GM06990 (cell line): ENCODE measurements around the gene RDH12.

Source experiments
- DNase-seq: peaks from one replicate; pipeline ENCODE4 v3.0.0-alpha.2; 2011; ENCODE audit not compliant: insufficient read length; ENCODE audit errors: extremely low read depth
- H3K27me3 ChIP-seq: replicated peaks from 2 replicates; pipeline ENCODE4 v1.6.0; 2011; ENCODE audit warnings: low read length; ENCODE audit not compliant: control insufficient read depth, insufficient read depth
- H3K36me3 ChIP-seq: 2 replicates; pipeline ENCODE4 v1.5.1; 2011; ENCODE audit warnings: low read length; ENCODE audit not compliant: control insufficient read depth, insufficient read depth
- H3K4me3 ChIP-seq: replicated peaks from 2 replicates; pipeline ENCODE4 v1.5.1; 2011; ENCODE audit warnings: low read depth, mild to moderate bottlenecking, control low read depth, low read length
- TF ChIP-seq, protein P1 (sequence below): IDR thresholded peaks from 2 replicates; pipeline ENCODE4 v1.5.1; 2011; ENCODE audit warnings: low read length, control low read depth, mild to moderate bottlenecking, inconsistent platforms; ENCODE audit not compliant: insufficient read depth, poor library complexity, severe bottlenecking

The RDH12 gene

DNA sequence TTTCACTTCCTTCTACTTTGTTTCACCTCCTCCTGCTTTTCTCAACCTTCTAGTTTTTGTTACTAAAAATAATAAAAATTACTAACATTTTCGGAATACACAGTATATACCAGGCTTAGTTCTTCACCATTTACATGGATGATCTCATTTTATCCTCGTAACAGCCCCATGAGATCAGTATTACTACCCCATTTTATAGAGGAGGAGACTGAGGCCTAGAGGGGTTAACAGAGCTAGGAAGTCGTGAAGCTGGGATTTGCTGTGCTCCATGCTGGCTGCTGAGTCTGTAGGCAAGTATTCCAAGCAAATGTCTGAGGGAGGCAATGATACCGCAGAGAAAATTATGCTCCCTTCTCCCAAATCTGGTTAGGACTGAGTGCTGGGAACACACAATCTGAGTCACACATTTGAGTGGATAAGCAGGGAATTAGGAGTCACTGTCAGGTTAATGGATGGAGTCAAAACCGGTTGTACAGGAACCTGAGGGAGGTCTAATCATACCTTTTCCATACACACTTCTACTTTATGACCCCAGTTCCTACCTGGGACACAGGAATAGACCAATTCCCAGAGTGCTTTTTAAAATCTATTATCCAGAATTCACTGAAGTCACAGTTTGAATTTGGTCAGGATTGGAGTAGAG lies 63.6 kb downstream of the RDH12 start:
- TF ChIP-seq, protein P1, sequence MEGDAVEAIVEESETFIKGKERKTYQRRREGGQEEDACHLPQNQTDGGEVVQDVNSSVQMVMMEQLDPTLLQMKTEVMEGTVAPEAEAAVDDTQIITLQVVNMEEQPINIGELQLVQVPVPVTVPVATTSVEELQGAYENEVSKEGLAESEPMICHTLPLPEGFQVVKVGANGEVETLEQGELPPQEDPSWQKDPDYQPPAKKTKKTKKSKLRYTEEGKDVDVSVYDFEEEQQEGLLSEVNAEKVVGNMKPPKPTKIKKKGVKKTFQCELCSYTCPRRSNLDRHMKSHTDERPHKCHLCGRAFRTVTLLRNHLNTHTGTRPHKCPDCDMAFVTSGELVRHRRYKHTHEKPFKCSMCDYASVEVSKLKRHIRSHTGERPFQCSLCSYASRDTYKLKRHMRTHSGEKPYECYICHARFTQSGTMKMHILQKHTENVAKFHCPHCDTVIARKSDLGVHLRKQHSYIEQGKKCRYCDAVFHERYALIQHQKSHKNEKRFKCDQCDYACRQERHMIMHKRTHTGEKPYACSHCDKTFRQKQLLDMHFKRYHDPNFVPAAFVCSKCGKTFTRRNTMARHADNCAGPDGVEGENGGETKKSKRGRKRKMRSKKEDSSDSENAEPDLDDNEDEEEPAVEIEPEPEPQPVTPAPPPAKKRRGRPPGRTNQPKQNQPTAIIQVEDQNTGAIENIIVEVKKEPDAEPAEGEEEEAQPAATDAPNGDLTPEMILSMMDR = no peak
- H3K36me3 ChIP-seq = peaks cover 33% of the 10 kb centered on the region
- H3K27me3 ChIP-seq = no peaks in the 10 kb centered on the region
- no peak overlapping the region for H3K4me3 ChIP-seq
- no peak for DNase-seq

DNA sequence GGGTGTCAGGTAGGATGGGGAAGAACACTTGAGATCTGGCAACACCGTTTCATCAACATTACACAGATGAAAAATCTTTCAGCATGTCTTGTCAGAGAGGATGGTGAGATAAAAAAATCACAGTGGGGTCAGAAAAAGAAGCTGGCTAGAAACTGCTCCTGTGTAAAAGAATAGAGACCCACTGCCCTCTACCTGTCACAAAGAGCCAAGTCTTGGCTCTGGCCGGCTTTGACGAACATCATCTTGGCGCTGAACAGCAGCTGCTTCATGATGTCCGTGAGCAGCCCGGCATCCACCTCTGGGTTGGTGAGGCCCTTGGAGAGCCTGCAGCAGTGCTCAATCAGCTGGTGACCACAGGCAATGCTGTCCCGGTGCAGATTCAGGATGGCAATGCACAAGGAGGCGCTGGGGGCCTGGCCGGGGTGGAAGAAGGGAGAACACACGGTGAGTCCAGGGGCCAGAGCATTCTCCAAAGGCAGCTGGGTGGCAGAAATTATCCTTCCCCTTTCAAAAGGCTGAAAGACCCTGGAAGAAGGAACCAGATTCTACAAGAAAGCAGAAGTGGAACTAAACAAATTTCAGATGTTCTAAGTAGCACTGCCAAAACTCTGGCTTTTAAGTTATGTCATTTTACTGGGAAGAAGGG lies 64.5 kb downstream of the RDH12 start:
- DNase-seq = no peak
- H3K4me3 ChIP-seq = no peak overlapping the region
- H3K36me3 ChIP-seq = peaks cover 28% of the 10 kb centered on the region
- no peaks in the 10 kb centered on the region for H3K27me3 ChIP-seq
- TF ChIP-seq, protein P1 = no peak

DNA sequence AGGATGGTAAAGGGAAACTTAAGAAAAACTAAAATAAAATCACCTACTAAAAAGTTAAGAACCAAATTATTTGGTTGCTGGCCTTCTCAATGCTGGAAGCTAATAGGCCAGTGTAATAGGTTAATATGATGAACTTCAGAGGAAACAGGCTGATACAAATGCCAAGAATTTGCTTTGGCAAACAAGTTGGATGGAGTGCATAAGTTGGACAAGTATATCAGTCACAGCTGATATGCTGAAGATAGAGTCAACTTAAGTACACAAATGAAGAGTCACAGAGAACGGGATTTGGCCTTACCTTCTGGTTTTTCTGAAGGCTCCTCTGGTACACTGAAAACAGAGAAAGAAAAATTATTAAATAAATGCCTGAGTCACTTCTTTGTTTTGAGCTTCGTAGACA lies 66.5 kb downstream of the RDH12 start:
- Histone ChIP-seq H3K36me3 (peaks cover 21% of the 10 kb centered on the region), H3K4me3 (no peak overlapping the region), H3K27me3 (no peaks in the 10 kb centered on the region)
- DNase-seq = no peak
- TF ChIP-seq, protein P1 = no peak

DNA sequence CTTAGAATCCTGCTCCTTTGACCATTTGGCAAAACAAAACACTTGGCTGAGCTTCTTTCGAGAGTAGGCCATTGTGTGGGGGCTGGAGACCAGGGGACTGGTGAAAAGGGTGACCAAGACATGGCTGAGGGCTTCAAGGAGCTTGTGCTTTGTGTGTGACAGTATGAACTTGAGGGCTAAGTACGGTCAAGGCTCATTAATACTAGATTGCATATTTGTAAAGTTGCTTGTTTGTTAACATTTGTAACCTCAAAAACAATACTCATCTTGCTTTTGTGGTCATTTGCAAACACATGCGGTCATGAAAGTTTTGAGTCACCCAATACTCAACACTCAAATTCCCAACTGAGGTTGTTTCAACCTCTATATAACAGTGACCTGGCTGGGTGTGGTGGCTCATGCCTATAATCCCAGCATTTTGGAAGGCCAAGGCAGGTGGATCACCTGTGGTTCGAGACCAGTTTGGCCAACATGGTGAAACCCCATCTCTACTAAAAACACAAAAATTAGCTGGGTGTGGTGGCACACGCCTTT lies 72.2 kb downstream of the RDH12 start:
- Histone ChIP-seq H3K4me3 (no peak overlapping the region), H3K36me3 (peaks cover 24% of the 10 kb centered on the region), H3K27me3 (no peaks in the 10 kb centered on the region)
- TF ChIP-seq, protein P1 = no peak
- DNase-seq = no peak

DNA sequence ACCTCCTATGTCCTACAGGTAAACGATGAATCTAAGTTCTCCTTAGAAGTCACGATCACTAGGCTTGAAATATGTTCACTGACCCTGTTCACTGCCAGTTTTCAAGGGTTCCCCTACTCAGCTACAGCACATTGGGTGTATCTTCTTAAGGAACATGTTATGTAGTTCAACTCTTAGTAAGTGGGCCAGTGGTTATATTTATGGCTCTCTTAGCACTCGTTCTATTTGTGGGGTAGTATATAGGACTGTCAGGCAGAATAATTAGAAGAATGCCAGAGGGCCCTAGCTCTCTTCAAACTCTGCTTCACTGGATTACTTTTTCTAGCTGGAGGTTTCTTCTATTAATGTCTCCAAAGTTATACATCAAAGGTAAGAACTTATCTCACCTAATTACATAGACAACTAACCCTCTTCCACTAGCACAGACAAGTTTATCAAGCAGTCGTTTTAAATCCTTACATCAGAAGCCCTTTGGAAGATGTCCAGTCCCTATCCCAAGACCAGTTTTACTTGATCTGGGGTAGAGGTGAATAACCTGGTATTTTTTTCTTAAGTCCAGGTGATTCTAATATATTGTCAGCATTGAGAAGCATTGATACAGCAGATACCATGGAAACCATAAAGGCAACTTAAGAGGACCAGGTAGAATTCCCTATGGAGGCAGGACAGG lies 75.1 kb downstream of the RDH12 start:
- Histone ChIP-seq H3K27me3 (no peaks in the 10 kb centered on the region), H3K36me3 (peaks cover 27% of the 10 kb centered on the region), H3K4me3 (no peak overlapping the region)
- DNase-seq = no peak
- TF ChIP-seq, protein P1 = no peak
